Panc1 (cell line): ENCODE measurements around the gene NCAPG. TPM values are rescaled to one million over a fixed set of nuclear protein-coding genes. Genes with fewer than 3 reads are reported as not detected.

Experiments used
- ATAC-seq: fragments of 200-7000 bp; cut with Tn5 transposase; 2 replicates; pipeline ENCODE4 v1.9.1; 2020; ENCODE audit warnings: mild to moderate bottlenecking, moderate library complexity
- Bru-seq: library from RNA; stranded (reverse); fragments of 400-500 nt; gene quantifications from one replicate; lab custom pipeline; 2021; lab: Mats Ljungman, UMichigan
- BruChase-seq, 2 experiments: library from RNA; stranded (reverse); fragments of 400-500 nt; gene quantifications; one replicate each; lab custom pipeline; 2021; lab: Mats Ljungman, UMichigan
- BruUV-seq: library from RNA; stranded (reverse); fragments of 400-500 nt; replicated peaks from 2 replicates; lab custom pipeline; 2021; lab: Mats Ljungman, UMichigan
- CTCF ChIA-PET: fragments of 300-600 bp; sonication (Branson Sonifier 250); formaldehyde crosslinking; loops from one replicate; lab custom pipeline; 2022; ENCODE audit warnings: antibody characterized with exemption; lab: Charles Lee
- POLR2A ChIA-PET: fragments of 300-600 bp; sonication (Branson Sonifier 250); formaldehyde crosslinking; loops from one replicate; lab custom pipeline; 2022; ENCODE audit warnings: antibody characterized with exemption; lab: Charles Lee
- DNase-seq: peaks from one replicate; pipeline ENCODE4 v3.0.0-alpha.2; 2010; ENCODE audit warnings: low read depth, low spot score
- H3K27ac ChIP-seq: 2 replicates; pipeline ENCODE4 v1.5.1; 2011; ENCODE audit warnings: mild to moderate bottlenecking, low read length, inconsistent platforms
- H3K27me3 ChIP-seq: fragments of 200-500 bp; sonication (Bioruptor generic); 2 replicates; pipeline ENCODE4 v1.6.0; 2014; ENCODE audit warnings: low read length, inconsistent platforms; ENCODE audit not compliant: control insufficient read depth, insufficient read depth
- H3K36me3 ChIP-seq: fragments of 200-500 bp; sonication (Bioruptor generic); 2 replicates; pipeline ENCODE4 v1.5.1; 2014; ENCODE audit warnings: inconsistent platforms, mild to moderate bottlenecking, low read length, moderate library complexity; ENCODE audit not compliant: control insufficient read depth, insufficient read depth
- H3K4me1 ChIP-seq: 2 replicates; pipeline ENCODE4 v1.5.1; 2011; ENCODE audit warnings: inconsistent platforms, mild to moderate bottlenecking, low read length, moderate library complexity; ENCODE audit not compliant: control insufficient read depth, insufficient read depth
- H3K4me3 ChIP-seq, 2 experiments: 2 replicates each; pipeline ENCODE4 v1.5.1; 2011 to 2012; ENCODE audit warnings: low read depth in 2 of 2, low read length in 2 of 2, mild to moderate bottlenecking in 2 of 2, inconsistent platforms in 1 of 2, moderate library complexity in 1 of 2
- H3K9me3 ChIP-seq: fragments of 200-500 bp; sonication (Bioruptor generic); 2 replicates; pipeline ENCODE4 v1.5.1; 2014; ENCODE audit warnings: low read depth, mild to moderate bottlenecking, inconsistent platforms, low read length, moderate library complexity; ENCODE audit not compliant: control insufficient read depth, insufficient read depth
- POLR2AphosphoS5 ChIP-seq: IDR thresholded peaks from 2 replicates; pipeline ENCODE4 v1.6.1; 2012; ENCODE audit warnings: mild to moderate bottlenecking, low read depth, low read length, moderate library complexity
- SIN3A ChIP-seq: IDR thresholded peaks from 2 replicates; pipeline ENCODE4 v1.6.1; 2012; ENCODE audit warnings: low read depth, mild to moderate bottlenecking, low read length, moderate library complexity, borderline replicate concordance; ENCODE audit not compliant: insufficient read depth
- TCF7L2 ChIP-seq: IDR thresholded peaks from 2 replicates; pipeline ENCODE4 v1.6.1; 2011; ENCODE audit warnings: mild to moderate bottlenecking, low read depth, low read length, inconsistent platforms
- in situ Hi-C: cut with HindIII; loops from 2 replicates; pipeline ENCODE4 v1.10.0; 2016; ENCODE audit warnings: low sequenced_read_pairs, low pct_unique_long_range_greater_than_20kb
- intact Hi-C: fragments of 100-400 bp; cut with micrococcal nuclease; formaldehyde crosslinking; loops from one replicate; pipeline ENCODE4 v1.10.0; 2022; ENCODE audit not compliant: unreplicated experiment
- long read RNA-seq: library from polyadenylated mRNA; unstranded; transcript quantifications from one replicate; pipeline ENCODE4 v2.0.0, GENCODE V29; 2021; ENCODE audit not compliant: unreplicated experiment
- polyA plus RNA-seq: library from polyadenylated mRNA; unstranded; fragments of >200 nt; gene quantifications from one replicate; pipeline ENCODE4 v1.2.1, GENCODE V29; 2012; ENCODE audit warnings: missing spikeins; ENCODE audit not compliant: insufficient read length
- total RNA-seq: library from RNA; stranded (reverse); gene quantifications from one replicate; pipeline ENCODE4 v1.2.1, GENCODE V29; 2021; ENCODE audit not compliant: unreplicated experiment
- TF ChIP-seq, protein P1 (sequence below): fragments of 450-650 bp; IDR thresholded peaks from 2 replicates; pipeline ENCODE4 v1.5.1; 2017; ENCODE audit warnings: mild to moderate bottlenecking
- TF ChIP-seq, protein P2 (sequence below), 2 experiments: IDR thresholded peaks; 2 replicates each; pipeline ENCODE4 v1.6.1; 2011 to 2012; ENCODE audit warnings: low read depth in 2 of 2, control low read depth in 1 of 2, low read length in 1 of 2, mild to moderate bottlenecking in 1 of 2, moderate library complexity in 1 of 2; ENCODE audit not compliant: insufficient read depth in 1 of 2

Gene NCAPG, protein sequence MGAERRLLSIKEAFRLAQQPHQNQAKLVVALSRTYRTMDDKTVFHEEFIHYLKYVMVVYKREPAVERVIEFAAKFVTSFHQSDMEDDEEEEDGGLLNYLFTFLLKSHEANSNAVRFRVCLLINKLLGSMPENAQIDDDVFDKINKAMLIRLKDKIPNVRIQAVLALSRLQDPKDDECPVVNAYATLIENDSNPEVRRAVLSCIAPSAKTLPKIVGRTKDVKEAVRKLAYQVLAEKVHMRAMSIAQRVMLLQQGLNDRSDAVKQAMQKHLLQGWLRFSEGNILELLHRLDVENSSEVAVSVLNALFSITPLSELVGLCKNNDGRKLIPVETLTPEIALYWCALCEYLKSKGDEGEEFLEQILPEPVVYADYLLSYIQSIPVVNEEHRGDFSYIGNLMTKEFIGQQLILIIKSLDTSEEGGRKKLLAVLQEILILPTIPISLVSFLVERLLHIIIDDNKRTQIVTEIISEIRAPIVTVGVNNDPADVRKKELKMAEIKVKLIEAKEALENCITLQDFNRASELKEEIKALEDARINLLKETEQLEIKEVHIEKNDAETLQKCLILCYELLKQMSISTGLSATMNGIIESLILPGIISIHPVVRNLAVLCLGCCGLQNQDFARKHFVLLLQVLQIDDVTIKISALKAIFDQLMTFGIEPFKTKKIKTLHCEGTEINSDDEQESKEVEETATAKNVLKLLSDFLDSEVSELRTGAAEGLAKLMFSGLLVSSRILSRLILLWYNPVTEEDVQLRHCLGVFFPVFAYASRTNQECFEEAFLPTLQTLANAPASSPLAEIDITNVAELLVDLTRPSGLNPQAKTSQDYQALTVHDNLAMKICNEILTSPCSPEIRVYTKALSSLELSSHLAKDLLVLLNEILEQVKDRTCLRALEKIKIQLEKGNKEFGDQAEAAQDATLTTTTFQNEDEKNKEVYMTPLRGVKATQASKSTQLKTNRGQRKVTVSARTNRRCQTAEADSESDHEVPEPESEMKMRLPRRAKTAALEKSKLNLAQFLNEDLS
- 31.0 TPM for total RNA-seq
- polyA plus RNA-seq: 7.0 TPM
- Bru-seq, nascent RNA: percentile 93 among the genes with signal in this experiment
- percentile 84 among the genes with signal in this experiment for BruChase-seq, experiment 1, labeled RNA remaining after a 2-hour chase
- percentile 89 among the genes with signal in this experiment for BruChase-seq, experiment 2, labeled RNA remaining after a 6-hour chase
- long read RNA-seq, full-length matches to known transcripts: 77 of 113 reads
- long read RNA-seq, partial matches to known transcripts: 20 of 113 reads
- long read RNA-seq, other reads (novel, unspliced or antisense): 16 of 113 reads

DNA sequence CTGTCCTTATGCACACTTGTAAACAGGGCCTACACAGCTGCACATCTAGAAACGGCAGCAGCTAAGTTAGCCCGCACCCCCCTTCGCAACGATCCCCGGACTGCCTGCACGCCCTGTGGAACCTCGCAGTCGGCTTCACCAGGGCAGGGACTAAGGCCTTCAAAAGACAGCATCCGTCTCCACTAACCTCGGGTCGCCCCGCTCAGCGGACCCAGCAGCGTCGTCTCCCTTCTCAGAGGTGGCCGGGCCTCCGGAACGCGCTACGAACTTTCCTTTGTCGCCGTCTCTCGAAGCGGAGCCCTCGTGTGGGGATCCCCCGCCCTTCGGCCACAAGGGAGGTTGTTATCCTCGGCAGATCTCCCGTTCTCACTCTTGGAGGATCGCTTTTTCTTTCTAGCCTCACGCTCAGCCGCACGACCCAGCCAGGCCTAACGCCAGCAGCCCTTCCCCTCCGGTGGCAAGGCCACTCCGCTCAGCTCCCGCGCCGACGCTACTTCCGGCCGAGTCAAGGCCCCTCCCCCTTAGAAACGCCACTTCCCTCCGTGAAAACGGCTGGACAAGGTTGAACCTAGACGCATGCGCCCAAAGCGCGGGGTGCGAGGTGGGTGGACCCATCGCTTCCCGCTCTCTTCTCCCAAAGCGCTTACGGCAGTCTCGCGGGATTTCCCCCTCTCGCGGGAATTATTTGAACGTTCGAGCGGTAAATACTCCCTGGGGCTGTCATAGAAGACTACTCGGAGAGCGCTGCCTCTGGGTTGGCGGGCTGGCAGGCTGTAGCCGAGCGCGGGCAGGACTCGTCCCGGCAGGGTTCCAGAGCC is at the start of gene NCAPG, which contains the start of gene DCAF16:
NCAPG (plus strand) TSS at position 720 of the 818 bp plus-strand sequence. CDS start 99 bp downstream, outside the sequence.
DCAF16 (minus strand) TSS at position 498 of the 818 bp plus-strand sequence. CDS start 6,616 bp downstream, outside the sequence.
- H3K4me1 ChIP-seq: peaks cover 8% of the 10 kb centered on the region
- H3K36me3 ChIP-seq: peaks cover 13% of the 10 kb centered on the region
- no peaks in the 10 kb centered on the region for H3K9me3 ChIP-seq
- H3K27me3 ChIP-seq: no peaks in the 10 kb centered on the region
- ChIA-PET CTCF (no interaction called here), POLR2A (interaction anchor here (0.7 kb wide), 1 partner anchor 19 kb away, joined by 3 read pairs; no protein-coding TSS in a partner anchor)
- BruUV-seq: TSS peak; percentile 81
- peak within 1 kb of the TSS; percentile 83 to 89 for H3K4me3 ChIP-seq
- TF ChIP-seq, protein P1, sequence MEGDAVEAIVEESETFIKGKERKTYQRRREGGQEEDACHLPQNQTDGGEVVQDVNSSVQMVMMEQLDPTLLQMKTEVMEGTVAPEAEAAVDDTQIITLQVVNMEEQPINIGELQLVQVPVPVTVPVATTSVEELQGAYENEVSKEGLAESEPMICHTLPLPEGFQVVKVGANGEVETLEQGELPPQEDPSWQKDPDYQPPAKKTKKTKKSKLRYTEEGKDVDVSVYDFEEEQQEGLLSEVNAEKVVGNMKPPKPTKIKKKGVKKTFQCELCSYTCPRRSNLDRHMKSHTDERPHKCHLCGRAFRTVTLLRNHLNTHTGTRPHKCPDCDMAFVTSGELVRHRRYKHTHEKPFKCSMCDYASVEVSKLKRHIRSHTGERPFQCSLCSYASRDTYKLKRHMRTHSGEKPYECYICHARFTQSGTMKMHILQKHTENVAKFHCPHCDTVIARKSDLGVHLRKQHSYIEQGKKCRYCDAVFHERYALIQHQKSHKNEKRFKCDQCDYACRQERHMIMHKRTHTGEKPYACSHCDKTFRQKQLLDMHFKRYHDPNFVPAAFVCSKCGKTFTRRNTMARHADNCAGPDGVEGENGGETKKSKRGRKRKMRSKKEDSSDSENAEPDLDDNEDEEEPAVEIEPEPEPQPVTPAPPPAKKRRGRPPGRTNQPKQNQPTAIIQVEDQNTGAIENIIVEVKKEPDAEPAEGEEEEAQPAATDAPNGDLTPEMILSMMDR: no peak
- TF ChIP-seq, protein P2, sequence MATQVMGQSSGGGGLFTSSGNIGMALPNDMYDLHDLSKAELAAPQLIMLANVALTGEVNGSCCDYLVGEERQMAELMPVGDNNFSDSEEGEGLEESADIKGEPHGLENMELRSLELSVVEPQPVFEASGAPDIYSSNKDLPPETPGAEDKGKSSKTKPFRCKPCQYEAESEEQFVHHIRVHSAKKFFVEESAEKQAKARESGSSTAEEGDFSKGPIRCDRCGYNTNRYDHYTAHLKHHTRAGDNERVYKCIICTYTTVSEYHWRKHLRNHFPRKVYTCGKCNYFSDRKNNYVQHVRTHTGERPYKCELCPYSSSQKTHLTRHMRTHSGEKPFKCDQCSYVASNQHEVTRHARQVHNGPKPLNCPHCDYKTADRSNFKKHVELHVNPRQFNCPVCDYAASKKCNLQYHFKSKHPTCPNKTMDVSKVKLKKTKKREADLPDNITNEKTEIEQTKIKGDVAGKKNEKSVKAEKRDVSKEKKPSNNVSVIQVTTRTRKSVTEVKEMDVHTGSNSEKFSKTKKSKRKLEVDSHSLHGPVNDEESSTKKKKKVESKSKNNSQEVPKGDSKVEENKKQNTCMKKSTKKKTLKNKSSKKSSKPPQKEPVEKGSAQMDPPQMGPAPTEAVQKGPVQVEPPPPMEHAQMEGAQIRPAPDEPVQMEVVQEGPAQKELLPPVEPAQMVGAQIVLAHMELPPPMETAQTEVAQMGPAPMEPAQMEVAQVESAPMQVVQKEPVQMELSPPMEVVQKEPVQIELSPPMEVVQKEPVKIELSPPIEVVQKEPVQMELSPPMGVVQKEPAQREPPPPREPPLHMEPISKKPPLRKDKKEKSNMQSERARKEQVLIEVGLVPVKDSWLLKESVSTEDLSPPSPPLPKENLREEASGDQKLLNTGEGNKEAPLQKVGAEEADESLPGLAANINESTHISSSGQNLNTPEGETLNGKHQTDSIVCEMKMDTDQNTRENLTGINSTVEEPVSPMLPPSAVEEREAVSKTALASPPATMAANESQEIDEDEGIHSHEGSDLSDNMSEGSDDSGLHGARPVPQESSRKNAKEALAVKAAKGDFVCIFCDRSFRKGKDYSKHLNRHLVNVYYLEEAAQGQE (IDR thresholded peaks at IDR 0.05; ENCODE audit: insufficient read depth in 1 of 2, low read depth in 2 of 2, low read length in 1 of 2): no peak
- TF ChIP-seq TCF7L2 (no peak), SIN3A (peak; percentile 97), POLR2AphosphoS5 (peak; percentile 76)
- intact Hi-C loops (no loop called here), in situ Hi-C loops (no loop called here)
- ATAC-seq (peak; percentile 96), DNase-seq (peak; percentile 89)
- peak within 1 kb of the TSS; percentile 93 for H3K27ac ChIP-seq
